ENCODE results near the gene RYR2. TPM values are rescaled to one million over a fixed set of nuclear protein-coding genes. Genes with fewer than 3 reads are reported as not detected.

Gene RYR2
- total and polyA plus RNA-seq, 9 of the 15 experiments (the other 6 are each of a cell fraction or from before 2014, with no cell fraction given): 0.03 to 0.42 (median 0.14) TPM

- TF ChIP-seq HINFP (tag; conservative IDR thresholded peaks at IDR 0.05; ENCODE audit: low read depth) (no peak), NFIC (IDR thresholded peaks at IDR 0.05) (no peak), ZNF347 (CRISPR knock-in tag; IDR thresholded peaks at IDR 0.05; ENCODE audit: low read depth) (no peak), RAD21 (CRISPR knock-in tag; conservative IDR thresholded peaks at IDR 0.05 in 1 of 2, IDR thresholded peaks at IDR 0.05 in 1 of 2) (no peak), CTCF (IDR thresholded peaks at IDR 0.05 in 2 of 3, conservative IDR thresholded peaks at IDR 0.05 in 1 of 3; ENCODE audit: insufficient read depth in 2 of 3, low read depth in 1 of 3, low read length in 3 of 3) (no peak), OTX1 (CRISPR knock-in tag; IDR thresholded peaks at IDR 0.05) (no peak), ZEB2 (IDR thresholded peaks at IDR 0.05) (no peak), ZNF668 (CRISPR knock-in tag; IDR thresholded peaks at IDR 0.05) (no peak), ILF3 (IDR thresholded peaks at IDR 0.05; ENCODE audit: borderline replicate concordance) (no peak), LARP7 (IDR thresholded peaks at IDR 0.05) (no peak), PTTG1 (tag; IDR thresholded peaks at IDR 0.05; ENCODE audit: low read depth) (no peak), NFATC3 (IDR thresholded peaks at IDR 0.05) (no peak), ZBTB7A (IDR thresholded peaks at IDR 0.05; ENCODE audit: borderline replicate concordance, control insufficient read depth, low read depth, low read length) (no peak)
Measured at GRCh38 chr1:237740846-237741245, 698.9 kb downstream of the RYR2 start (continued).
